Urothelium cell line (cell line): Measurements from ENCODE around the gene INPP4A.

Source experiments
- DNase-seq: peaks from one replicate; pipeline ENCODE4 v3.0.0; 2011; ENCODE audit warnings: low spot score, mixed read lengths
- FAIRE-seq: peaks from 2 replicates; lab custom pipeline; 2011; peaks lifted over from hg19 to GRCh38; lab: Jason Lieb, UNC

Gene INPP4A

DNA sequence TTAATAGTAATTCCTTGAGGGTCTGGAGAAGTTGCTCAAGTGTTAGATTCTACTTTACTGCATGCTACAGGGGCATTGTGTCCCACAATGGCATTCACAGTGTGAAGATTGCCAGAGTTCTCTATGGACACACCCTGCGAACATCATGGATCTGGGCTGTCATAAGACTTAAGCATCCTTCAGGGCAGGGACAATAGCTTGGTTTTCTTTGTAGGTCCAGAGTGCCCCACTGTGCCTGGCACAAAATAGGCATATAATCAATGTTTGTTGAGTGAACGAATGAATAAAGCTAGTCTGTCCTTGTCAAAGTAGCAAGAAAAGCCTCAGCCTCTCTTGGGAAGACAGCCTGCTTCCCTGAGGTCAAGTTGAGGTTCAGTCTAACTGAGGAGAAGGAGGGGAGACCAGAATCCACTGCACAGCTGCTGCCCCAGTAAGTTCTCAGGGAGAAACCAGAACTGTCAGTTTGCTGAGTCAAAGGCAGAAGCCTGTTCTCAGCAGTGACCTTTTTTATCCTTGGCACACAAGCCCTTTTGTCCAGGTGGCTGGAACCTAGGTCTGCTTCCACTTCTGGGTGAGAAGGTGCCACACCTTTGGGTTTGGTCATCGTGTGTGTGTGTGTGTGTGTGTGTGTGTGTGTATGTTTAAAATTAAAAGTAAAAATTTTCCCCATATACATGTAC lies 15.0 kb downstream of the INPP4A start:
- DNase-seq (no peak), FAIRE-seq (no peak)

GRCh38 chr2:98460573-98461497 lies 16.2 kb downstream of the INPP4A start:
- FAIRE-seq (no peak), DNase-seq (no peak)

GRCh38 chr2:98461498-98462049 lies 16.9 kb downstream of the INPP4A start:
- DNase-seq: no peak
- no peak for FAIRE-seq

GRCh38 chr2:98463081-98463481 lies 18.4 kb downstream of the INPP4A start:
- DNase-seq: no peak
- no peak for FAIRE-seq

GRCh38 chr2:98463551-98463971 lies 18.9 kb downstream of the INPP4A start:
- FAIRE-seq (no peak), DNase-seq (no peak)

DNA sequence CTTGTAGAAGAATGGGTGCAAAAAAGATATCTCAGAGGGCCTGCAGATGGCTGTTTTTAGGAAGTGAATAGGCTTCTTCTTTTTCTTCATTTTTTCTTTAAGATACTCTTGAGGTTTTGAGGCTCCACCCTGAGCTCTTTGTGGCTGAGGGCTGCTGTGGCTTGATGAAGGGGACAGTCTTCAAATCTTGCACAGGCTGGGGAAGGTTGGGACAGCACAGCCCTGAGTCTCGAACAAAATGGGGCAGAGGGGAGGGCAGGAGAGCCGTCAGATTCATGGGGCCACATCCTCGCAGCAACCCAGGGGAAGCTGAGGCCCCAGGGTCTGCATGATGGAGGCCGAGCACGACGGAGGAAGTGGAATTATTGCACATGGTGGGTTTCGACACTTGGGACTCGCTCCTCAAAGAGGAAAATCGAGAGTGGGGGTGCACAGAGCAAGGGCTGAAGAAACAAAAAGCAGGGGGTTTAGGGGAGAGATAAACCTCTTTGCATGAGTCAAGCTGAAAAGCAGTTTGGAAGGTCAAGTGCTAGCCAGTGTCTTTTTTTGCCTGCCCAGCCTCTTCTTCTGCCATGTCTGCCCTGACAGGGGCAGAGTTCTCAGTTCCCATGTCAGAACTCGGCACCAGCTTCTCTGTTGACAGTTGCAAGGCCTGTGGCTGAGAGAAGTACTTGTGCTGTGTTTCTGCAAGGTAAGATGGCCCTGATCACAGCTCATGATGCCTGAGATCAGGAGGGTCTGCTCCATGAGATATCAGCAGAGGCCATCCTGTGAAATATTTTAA lies 19.5 kb downstream of the INPP4A start:
- DNase-seq (no peak), FAIRE-seq (no peak)

- DNase-seq: no peak
Observed at GRCh38 chr2:98464772-98465310, 20.2 kb downstream of the INPP4A start.

DNA sequence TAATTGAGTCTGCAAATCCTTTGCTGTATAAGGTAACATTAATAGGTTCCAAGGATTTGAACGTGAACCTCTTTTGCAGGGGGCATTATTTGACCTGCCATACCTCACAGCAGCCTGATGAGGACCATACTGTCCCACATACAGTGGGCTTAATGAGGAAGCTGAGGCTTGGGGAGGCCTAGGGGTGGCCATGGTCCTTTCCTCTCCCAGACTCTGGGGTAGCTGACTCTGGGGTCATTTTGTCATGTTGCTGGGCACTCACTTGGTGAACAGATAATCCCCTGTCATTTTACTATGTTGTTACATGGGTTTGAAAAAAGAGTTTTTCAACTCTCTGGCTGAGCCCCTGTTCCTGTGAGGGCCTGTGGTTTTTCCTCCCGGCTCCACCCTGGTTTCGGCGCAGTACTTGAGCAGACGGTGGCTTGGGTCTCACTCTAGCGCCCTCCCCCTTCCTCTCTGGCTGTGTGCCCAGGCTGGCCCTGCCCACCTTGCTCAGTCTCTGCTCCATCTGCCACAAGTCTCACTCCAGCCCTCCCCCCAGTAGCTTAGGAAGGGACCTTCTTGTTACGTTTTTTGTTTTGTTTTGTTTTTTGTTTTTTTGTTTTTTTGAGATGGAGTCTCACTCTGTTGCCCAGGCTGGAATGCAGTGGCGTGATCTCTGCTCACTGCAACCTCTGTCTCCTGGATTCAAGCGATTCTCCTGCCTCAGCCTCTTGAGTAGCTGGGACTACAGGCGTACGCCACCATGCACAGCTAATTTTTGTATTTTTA lies 21.0 kb downstream of the INPP4A start:
- DNase-seq: peak; percentile 88
- FAIRE-seq: no peak

More at GRCh38 chr2:98464772-98465310, 20.2 kb downstream of the INPP4A start:
- no peak for FAIRE-seq

DNA sequence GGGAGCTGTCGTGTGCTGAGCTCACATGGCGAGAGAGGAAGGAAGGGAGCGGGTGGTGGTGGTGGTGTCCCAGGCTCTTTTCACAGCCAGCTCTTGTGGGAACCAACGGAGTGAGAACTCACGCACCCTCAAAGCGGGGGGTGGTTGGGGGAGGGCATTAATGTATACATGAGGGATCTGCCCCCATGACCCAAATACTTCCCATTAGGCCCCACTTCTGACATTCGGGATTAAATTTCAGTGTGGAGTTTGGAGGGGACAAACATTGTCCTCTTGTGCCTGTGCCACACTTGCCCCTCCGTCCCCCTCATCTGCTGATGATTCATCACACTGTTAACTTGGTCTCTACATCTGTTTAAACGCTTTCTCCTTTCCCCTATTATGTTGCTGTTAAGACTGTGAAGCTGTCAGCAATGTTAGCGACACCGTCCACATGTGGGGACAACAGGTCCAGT lies 22.5 kb downstream of the INPP4A start:
- DNase-seq (no peak), FAIRE-seq (no peak)

DNA sequence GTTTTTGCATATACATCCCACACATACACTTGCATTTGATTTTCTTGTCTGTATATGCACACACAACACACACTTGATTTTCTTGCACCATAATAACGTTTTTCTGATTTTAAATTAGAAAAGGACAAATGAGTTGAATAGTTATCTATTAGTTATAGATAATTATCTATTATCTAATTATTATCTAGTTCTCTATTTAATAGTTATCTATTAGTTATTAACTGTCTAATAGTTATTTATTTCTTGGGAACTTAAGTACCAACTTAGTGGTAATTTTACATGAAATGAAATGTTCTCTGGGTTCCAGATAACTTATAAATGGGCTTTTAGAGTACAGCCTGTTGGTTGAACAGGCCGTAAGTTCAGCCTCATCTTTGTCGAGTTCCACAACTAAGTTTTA lies 23.0 kb downstream of the INPP4A start:
- FAIRE-seq: no peak
- no peak for DNase-seq

GRCh38 chr2:98468621-98469236 lies 24.1 kb downstream of the INPP4A start:
- DNase-seq (no peak), FAIRE-seq (no peak)

GRCh38 chr2:98469862-98470544 lies 25.3 kb downstream of the INPP4A start:
- FAIRE-seq (no peak), DNase-seq (no peak)

DNA sequence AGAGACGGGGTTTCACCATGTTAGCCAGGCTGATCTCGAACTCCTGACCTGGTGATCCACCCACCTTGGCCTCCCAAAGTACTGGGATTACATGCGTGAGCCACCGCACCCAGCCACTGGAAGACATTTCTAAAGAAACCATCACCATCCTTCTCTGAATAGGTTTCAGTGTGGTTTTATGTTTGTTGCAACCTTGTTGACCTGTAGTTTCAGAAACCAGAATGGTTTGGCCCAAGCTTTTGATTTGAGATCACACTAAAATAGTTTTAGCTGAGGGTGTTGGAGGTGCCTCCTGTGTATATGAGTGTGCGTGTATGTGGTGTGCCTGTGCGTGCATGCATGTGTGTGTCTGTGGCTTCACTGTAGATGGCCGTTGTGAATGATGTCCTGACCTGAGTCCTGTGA lies 26.2 kb downstream of the INPP4A start:
- DNase-seq (no peak), FAIRE-seq (no peak)

DNA sequence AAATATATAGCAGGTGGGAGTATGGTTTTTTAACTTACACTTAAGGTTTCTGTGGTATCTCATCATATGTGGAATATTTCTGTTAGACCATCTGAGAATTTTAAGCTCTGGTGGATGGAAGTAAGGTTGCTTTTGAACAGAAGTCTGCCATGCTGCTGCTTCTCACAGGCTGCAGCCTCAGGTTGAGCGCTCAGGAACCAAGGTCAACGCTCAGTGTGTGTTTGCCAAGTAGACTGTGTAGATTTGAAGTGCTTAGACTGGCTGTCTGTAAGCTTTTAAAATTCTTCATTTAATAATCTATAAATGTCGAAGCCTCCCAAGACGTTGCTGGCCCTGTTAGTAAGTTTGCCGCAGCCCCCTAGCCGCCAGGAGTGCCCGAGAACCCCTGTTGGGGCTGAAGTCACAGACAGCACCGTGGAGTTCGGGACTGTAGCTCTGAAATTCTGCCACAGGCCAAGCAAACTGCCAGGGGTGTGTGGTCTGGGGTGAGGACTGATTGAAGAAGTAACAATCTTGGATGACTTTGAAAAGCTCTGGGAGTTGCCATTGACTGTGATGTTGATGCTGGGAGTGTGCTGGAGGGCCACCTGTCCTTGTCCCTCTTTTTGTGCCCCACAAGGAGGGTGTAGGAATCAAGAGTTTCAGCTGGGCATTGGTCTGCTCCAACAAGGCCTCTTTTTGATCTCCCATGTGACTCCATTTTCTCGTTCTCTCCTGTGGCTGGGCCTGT lies 26.9 kb downstream of the INPP4A start:
- DNase-seq (no peak), FAIRE-seq (no peak)

DNA sequence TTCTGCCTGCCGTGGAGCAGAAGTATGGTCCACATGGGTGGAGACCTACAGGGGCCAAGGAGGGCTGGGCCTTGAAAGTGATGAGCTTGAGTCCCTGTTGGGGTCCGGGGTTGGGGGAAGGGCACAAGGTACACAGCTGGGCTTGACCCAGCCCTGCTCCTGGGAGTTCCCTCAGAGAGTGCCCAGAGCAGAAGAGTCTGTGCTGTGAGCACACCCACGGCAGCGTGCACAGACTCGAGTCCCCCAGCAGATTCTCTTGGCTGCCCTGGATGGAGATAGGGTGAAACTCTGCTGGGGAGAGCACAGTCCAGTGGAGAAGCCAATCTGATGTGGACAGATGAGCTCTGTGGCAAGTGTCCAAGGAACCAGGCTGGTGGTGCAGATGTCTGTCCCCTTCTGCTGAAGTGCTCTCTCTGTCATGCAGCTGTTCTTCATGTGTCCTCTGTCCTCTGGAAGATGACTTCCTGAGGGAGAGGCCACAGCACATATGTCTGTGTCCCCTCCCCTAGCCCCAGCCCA lies 27.5 kb downstream of the INPP4A start:
- DNase-seq: no peak
- FAIRE-seq: no peak

DNA sequence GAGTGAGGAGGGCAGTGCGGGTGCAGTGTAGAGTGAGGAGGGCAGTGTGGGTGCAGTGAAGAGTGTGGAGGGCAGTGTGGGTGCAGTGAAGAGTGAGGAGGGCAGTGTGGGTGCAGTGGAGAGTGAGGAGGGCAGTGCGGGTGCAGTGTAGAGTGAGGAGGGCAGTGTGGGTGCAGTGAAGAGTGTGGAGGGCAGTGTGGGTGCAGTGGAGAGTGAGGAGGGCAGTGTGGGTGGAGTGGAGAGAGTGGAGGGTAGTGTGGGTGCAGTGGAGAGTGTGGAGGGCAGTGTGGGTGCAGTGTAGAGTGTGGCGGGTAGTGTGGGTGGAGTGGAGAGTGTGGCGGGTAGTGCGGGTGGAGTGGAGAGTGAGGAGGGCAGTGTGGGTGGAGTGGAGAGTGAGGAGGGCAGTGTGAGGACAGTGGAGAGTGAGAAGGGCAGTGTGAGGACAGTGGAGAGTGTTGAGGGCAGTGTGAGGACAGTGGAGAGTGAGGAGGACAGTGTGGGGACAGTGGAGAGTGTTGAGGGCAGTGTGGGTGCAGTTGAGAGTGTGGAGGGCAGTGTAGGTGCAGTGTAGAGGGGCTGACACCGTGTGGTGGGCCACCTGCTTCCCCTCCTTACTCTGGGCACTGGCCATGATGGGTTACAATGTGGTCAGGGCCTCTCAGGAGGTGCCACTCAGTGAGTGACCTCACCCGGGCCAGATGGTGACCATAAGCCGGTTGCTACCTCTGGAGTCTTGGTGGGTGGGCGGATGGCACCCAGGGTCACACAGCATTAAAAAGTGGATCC lies 28.5 kb downstream of the INPP4A start:
- FAIRE-seq (peak; percentile 20), DNase-seq (no peak)
